ENCODE results near the gene MCCD1.
A peak's percentile ranks its signal among the peaks of the same experiment; 100 is the strongest.
"Not testable (repeated sequence)": the region's sequence is repeated elsewhere in the genome, so short reads cannot be mapped to it uniquely, and the experiment has no call there.

Gene MCCD1

GRCh38 chr6:31490115-31490873, 38.5 kb upstream of the MCCD1 start:
- Histone ChIP-seq H3K79me2 (no peaks in the 10 kb centered on the region), H2AFZ (no peak overlapping the region), H3K9me3 (ENCODE audit: control insufficient read depth, low read length) (no peaks in the 10 kb centered on the region), H3K4me2 (ENCODE audit: low read length) (no peak overlapping the region), H3K9ac (no peak overlapping the region), H3K36me3 (ENCODE audit: control insufficient read depth, insufficient read depth, low read length) (no peaks in the 10 kb centered on the region), H3K4me3 (ENCODE audit: low read depth, low read length) (no peak overlapping the region), H3K27ac (no peak overlapping the region), H3K4me1 (peaks cover 2% of the 10 kb centered on the region), H3K27me3 (ENCODE audit: control insufficient read depth, insufficient read depth, low read length) (no peaks in the 10 kb centered on the region)
- no peak for TF ChIP-seq CTCF (IDR thresholded peaks at IDR 0.05)

- H3K36me3 ChIP-seq (ENCODE audit: control insufficient read depth, insufficient read depth, low read length); H3K9ac ChIP-seq; H3K9me3 ChIP-seq (ENCODE audit: control insufficient read depth, low read length); H3K4me1 ChIP-seq; H3K27ac ChIP-seq; H3K79me2 ChIP-seq; H3K27me3 ChIP-seq (ENCODE audit: control insufficient read depth, insufficient read depth, low read length): not testable (repeated sequence)
- Histone ChIP-seq H3K4me2 (ENCODE audit: low read length) (peak overlapping the region; percentile 82), H3K4me3 (ENCODE audit: low read depth, low read length) (peak overlapping the region; percentile 59), H2AFZ (peak overlapping the region; percentile 86)
Measured at GRCh38 chr6:31493550-31493874, 35.2 kb upstream of the MCCD1 start.

GRCh38 chr6:31493875-31494694, 34.7 kb upstream of the MCCD1 start:
- Histone ChIP-seq H3K36me3 (ENCODE audit: control insufficient read depth, insufficient read depth, low read length) (no peaks in the 10 kb centered on the region), H3K4me3 (ENCODE audit: low read depth, low read length) (peak overlapping the region; percentile 59), H3K4me1 (no peaks in the 10 kb centered on the region), H2AFZ (peak overlapping the region; percentile 86), H3K79me2 (no peaks in the 10 kb centered on the region), H3K27ac (no peak overlapping the region), H3K27me3 (ENCODE audit: control insufficient read depth, insufficient read depth, low read length) (no peaks in the 10 kb centered on the region), H3K4me2 (ENCODE audit: low read length) (peak overlapping the region; percentile 82), H3K9me3 (ENCODE audit: control insufficient read depth, low read length) (no peaks in the 10 kb centered on the region), H3K9ac (no peak overlapping the region)
- TF ChIP-seq CTCF (IDR thresholded peaks at IDR 0.05) = peak; percentile 86

GRCh38 chr6:31495580-31495979, 33.2 kb upstream of the MCCD1 start:
- H3K9ac ChIP-seq = no peak overlapping the region
- H3K36me3 ChIP-seq (ENCODE audit: control insufficient read depth, insufficient read depth, low read length) = no peaks in the 10 kb centered on the region
- no peaks in the 10 kb centered on the region for H3K27me3 ChIP-seq (ENCODE audit: control insufficient read depth, insufficient read depth, low read length)
- no peaks in the 10 kb centered on the region for H3K79me2 ChIP-seq
- no peaks in the 10 kb centered on the region for H3K9me3 ChIP-seq (ENCODE audit: control insufficient read depth, low read length)
- no peak overlapping the region for H3K27ac ChIP-seq
- H3K4me1 ChIP-seq = no peaks in the 10 kb centered on the region
- no peak overlapping the region for H3K4me2 ChIP-seq (ENCODE audit: low read length)
- H2AFZ ChIP-seq = no peak overlapping the region
- H3K4me3 ChIP-seq (ENCODE audit: low read depth, low read length) = no peak overlapping the region
- no peak for TF ChIP-seq CTCF (IDR thresholded peaks at IDR 0.05)

- H3K4me3 ChIP-seq (ENCODE audit: low read depth, low read length) = peak overlapping the region; percentile 69
- not testable (repeated sequence) for H3K4me1 ChIP-seq; H3K9ac ChIP-seq; H2AFZ ChIP-seq; H3K27ac ChIP-seq; H3K4me2 ChIP-seq (ENCODE audit: low read length); H3K9me3 ChIP-seq (ENCODE audit: control insufficient read depth, low read length); H3K36me3 ChIP-seq (ENCODE audit: control insufficient read depth, insufficient read depth, low read length); H3K27me3 ChIP-seq (ENCODE audit: control insufficient read depth, insufficient read depth, low read length); H3K79me2 ChIP-seq
Measured at GRCh38 chr6:31496826-31497225, 31.9 kb upstream of the MCCD1 start.

All from parathyroid adenoma (tissue), 2 donors.